ENCODE data around the gene STXBP6.

- TF ChIP-seq CTCF (optimal IDR thresholded peaks at IDR 0.05 in 1 of 3, IDR thresholded peaks at IDR 0.05 in 1 of 3, conservative IDR thresholded peaks at IDR 0.05 in 1 of 3; ENCODE audit: extremely low read depth in 1 of 3, insufficient read depth in 2 of 3, low read length in 3 of 3) (no peak), EZH2 (IDR thresholded peaks at IDR 0.05; ENCODE audit: low read length) (no peak)
Observed at GRCh38 chr14:24964048-24964447, 85.9 kb downstream of the STXBP6 start.
